Heart right ventricle (tissue), 16 donors: Measurements from ENCODE around the gene MXRA8. TPM values are rescaled to one million over a fixed set of nuclear protein-coding genes. Genes with fewer than 3 reads are reported as not detected.

Experiments used
- ATAC-seq, 8 donors: fragments of 200-7000 bp; cut with Tn5 transposase; one replicate each; pipeline ENCODE4 v1.9.1; 2020; ENCODE audit warnings: mild to moderate bottlenecking in 8 of 8, moderate library complexity in 8 of 8, moderate number of reproducible peaks in 1 of 8
- DNase-seq, 2 donors: peaks; one replicate each; pipeline ENCODE4 v3.0.0-alpha.2; 2020
- H3K27ac ChIP-seq, 10 donors: fragments of 200-600 bp; sonication (generic) in 2 of 10; one replicate each; pipeline versions ENCODE4 v1.5.0 to v1.8.0; 2020 to 2022; ENCODE audit warnings: mild to moderate bottlenecking in 3 of 10
- H3K27me3 ChIP-seq, 7 donors: fragments of 200-600 bp; one replicate each; pipeline ENCODE4 v1.8.0; 2021 to 2022; ENCODE audit warnings: mild to moderate bottlenecking in 2 of 7
- H3K36me3 ChIP-seq, 9 donors: fragments of 200-600 bp; sonication (generic) in 1 of 9; one replicate each; pipeline versions ENCODE4 v1.5.0 to v1.8.0; 2020 to 2022; ENCODE audit warnings: mild to moderate bottlenecking in 2 of 9
- H3K4me1 ChIP-seq, 9 donors: fragments of 200-600 bp; sonication (generic) in 1 of 9; one replicate each; pipeline versions ENCODE4 v1.5.0 to v1.8.0; 2020 to 2022; ENCODE audit warnings: mild to moderate bottlenecking in 4 of 9
- H3K4me3 ChIP-seq, 10 donors: fragments of 200-600 bp; sonication (generic) in 2 of 10; one replicate each; pipeline versions ENCODE4 v1.5.0 to v1.8.0; 2020 to 2022; ENCODE audit warnings: mild to moderate bottlenecking in 7 of 10, moderate library complexity in 2 of 10
- H3K9me3 ChIP-seq, 11 donors: fragments of 200-600 bp in 10 of 11; sonication (generic) in 2 of 11; one replicate each; pipeline versions ENCODE4 v1.5.0 to v1.8.0; 2013 to 2022; ENCODE audit warnings: mild to moderate bottlenecking in 2 of 11, control low read depth in 1 of 11, moderate library complexity in 1 of 11
- CTCF ChIP-seq, 9 donors: fragments of 200-600 bp; sonication (generic) in 2 of 9; IDR thresholded peaks; one replicate each; pipeline versions ENCODE4 v1.5.0 to v1.8.0; 2021 to 2022; ENCODE audit warnings: antibody characterized with exemption in 9 of 9, mild to moderate bottlenecking in 5 of 9, moderate library complexity in 1 of 9
- WGBS, 2 donors: extraction: QIAGEN DNeasy Blood & Tissue Kit; methylation state at CpG; one replicate each; pipeline ENCODE4 v1.1.7; 2013; ENCODE audit warnings: inconsistent platforms in 1 of 2; 5-methylcytosine and 5-hydroxymethylcytosine counted together
- intact Hi-C, 10 donors: fragments of 100-400 bp; cut with DNase I; formaldehyde crosslinking; loops; one replicate each; pipeline versions ENCODE4 v1.11.1 to v1.14.2; 2022
- polyA plus RNA-seq, 2 donors: library from polyadenylated mRNA; stranded (reverse); fragments of 200-250 nt; gene quantifications; one replicate each; pipeline ENCODE4 v1.2.3, GENCODE V29; 2013
- total RNA-seq, 10 donors: library from RNA; stranded (reverse); fragmentation: NEBNext Ultra II Directional in 3 of 10; extraction: Animal tissue kit (Norgen Biotek cat#: 25700) in 3 of 10; gene quantifications; one replicate each; pipeline versions ENCODE4 v1.2.1 to v1.2.4, GENCODE V29; 2021 to 2023
- donor health status: Arrhythmogenic right ventricular cardiomyopathy.
- donor health status: ischemic (EF 13 %, LVEDD 7.1; RV severe dilation, severe dysfunction).
- donor health status: healthy with polysubstance abuse.
- donor health status: DM: no; HTN: yes; CAD: no.
- donor health status: DM: no; HTN: no; CAD: no.
- donor health status: ischemic (EF 25% LVEDD 6.9; RV normal size, moderate dysfunction).
- donor health status: ischemic (EF 25% LVEDD 5.7; RV mildly dilated, moderate dysfunction).
- donor health status: healthy.
- donor health status: DM: yes; HTN: yes; CAD: no.
- donor health status: Ischemic cardiomyopathy.
- donor health status: ischemic (EF 35%, LVEDD 5.7; RV mildly dilated, moderate dysfunction).
- donor health status: nonischemic (EF 11% LVEDD 7.7; RV severe dilation, severe dysfunction).
- donor health status: DM: yes; HTN: yes; CAD: no.
- donor health status: PGD.
- donor health status: ischemic (EF 29% LVEDD 5.4; RV normal size, mild dysfunction).
- donor health status: nonischemic (EF 23%, LVEDD 6.1; RV moderate dilation, normal function).

Gene MXRA8
- total and polyA plus RNA-seq, 12 donors: 7.2 to 35.6 (median 15.5) TPM

GRCh38 chr1:1345860-1346500 lies 12.4 kb downstream of the MXRA8 start:
- intact Hi-C loops: loop anchor here in 2 of 10 donors (5.0 kb wide), 1 partner anchor 39 kb away; the partner anchor contains the start of genes ACAP3 (in 2 of the 2) and PUSL1 (in 2 of the 2)
- H3K4me3 ChIP-seq: peak overlapping the region in 1 of 10 donors; percentile 2
- DNase-seq (peak in 1 of 2 donors; percentile 54), ATAC-seq (peak in 5 of 8 donors; percentile 11 to 37 (median 18))
- H3K27me3 ChIP-seq: no peaks in the 10 kb centered on the region
- H3K4me1 ChIP-seq: peaks cover 27 to 54% (median 47%) of the 10 kb centered on the region in 9 donors
- WGBS, 2 donors: 55 to 60% methylated on average over 12 of the region's 12 CpGs
- no peaks in the 10 kb centered on the region for H3K9me3 ChIP-seq
- peaks cover 0 to 12% (median 0%) of the 10 kb centered on the region in 9 donors for H3K36me3 ChIP-seq
- peak overlapping the region in 9 of 10 donors; percentile 0 to 85 (median 13) for H3K27ac ChIP-seq
- no peak for TF ChIP-seq CTCF (IDR thresholded peaks at IDR 0.05)

DNA sequence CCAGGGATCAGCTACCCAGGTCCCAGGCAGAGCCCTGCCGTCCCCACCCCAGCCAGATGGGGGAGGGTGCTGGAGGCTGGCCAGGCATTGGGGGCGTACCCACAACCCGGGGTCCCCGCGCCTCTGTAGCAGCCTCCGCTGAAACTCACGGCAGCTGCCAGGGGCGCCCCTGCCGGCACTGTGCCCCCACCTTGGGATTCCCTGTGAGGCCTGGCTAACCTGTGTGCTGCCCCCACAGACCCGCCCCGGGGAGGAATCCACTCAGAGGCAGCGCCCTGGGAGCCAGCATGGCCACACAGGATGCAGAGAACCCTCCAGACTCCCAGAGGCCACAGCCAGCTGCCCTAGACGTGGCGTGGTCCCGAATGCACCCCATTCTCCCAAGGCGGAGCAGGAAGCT lies 13.0 kb downstream of the MXRA8 start:
- no peak for TF ChIP-seq CTCF (IDR thresholded peaks at IDR 0.05)
- H3K27me3 ChIP-seq: no peaks in the 10 kb centered on the region
- H3K9me3 ChIP-seq: no peaks in the 10 kb centered on the region
- H3K36me3 ChIP-seq: peaks cover 0 to 13% (median under 1%) of the 10 kb centered on the region in 9 donors
- H3K27ac ChIP-seq: peak overlapping the region in 3 of 10 donors; percentile 7 to 40 (median 13)
- WGBS, 2 donors: 78 to 81% methylated on average over 16 of the region's 16 CpGs
- peaks cover 27 to 54% (median 47%) of the 10 kb centered on the region in 9 donors for H3K4me1 ChIP-seq
- no peak for DNase-seq
- intact Hi-C loops: loop anchor here in 2 of 10 donors (5.0 kb wide), 1 partner anchor 38 kb away; the partner anchor contains the start of genes ACAP3 (in 2 of the 2) and PUSL1 (in 2 of the 2)
- no peak for ATAC-seq
- H3K4me3 ChIP-seq: no peak overlapping the region

DNA sequence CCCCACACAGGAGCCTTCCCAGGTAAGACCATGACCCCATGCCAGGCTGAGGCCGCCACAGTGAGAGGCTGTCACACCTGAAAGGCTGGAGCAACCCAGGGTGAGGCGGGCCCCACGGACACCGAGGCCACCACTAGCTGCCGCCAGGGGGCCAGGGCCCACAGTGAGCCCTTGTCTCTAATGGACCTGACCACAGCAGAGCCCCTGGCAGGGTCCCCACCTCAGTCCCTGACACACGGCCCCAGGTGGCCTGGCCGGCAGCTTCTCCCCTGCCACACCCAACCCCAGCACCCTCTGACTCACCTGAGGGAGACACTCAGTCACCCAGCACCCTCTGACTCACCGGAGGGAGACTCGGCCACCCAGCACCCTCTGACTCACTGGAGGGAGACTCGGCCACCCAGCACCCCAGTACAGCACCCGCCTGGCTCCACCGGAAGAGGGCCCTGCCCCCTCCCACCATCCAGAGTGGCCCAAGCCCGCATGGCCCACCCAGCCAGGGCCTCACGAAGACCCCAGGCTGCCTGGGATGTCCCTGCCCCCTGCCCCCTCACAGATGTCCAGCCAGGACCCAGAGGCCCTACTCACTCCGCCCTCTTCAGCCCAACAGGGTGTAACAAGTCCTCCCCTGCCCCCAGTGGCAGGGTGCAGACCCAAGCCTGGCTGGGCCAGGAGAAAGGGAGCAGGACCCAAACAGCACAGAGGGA lies 13.5 kb downstream of the MXRA8 start:
- WGBS, 2 donors: 73 to 82% methylated on average over 15 of the region's 15 CpGs
- Histone ChIP-seq H3K36me3 (peaks cover 0 to 19% (median 5%) of the 10 kb centered on the region in 9 donors), H3K4me3 (no peak overlapping the region), H3K27ac (peak overlapping the region in 3 of 10 donors; percentile 7 to 50 (median 36)), H3K9me3 (no peaks in the 10 kb centered on the region), H3K27me3 (no peaks in the 10 kb centered on the region), H3K4me1 (peaks cover 27 to 54% (median 47%) of the 10 kb centered on the region in 9 donors)
- peak in 7 of 9 donors; percentile 9 to 32 (median 17) for TF ChIP-seq CTCF (IDR thresholded peaks at IDR 0.05)
- ATAC-seq (peak in 1 of 8 donors; percentile 0), DNase-seq (no peak)
- intact Hi-C loops: loop anchor here in 2 of 10 donors (5.0 kb wide), 1 partner anchor 38 kb away; the partner anchor contains the start of genes ACAP3 (in 2 of the 2) and PUSL1 (in 2 of the 2)

- no peak overlapping the region for H3K4me3 ChIP-seq
- peaks cover 27 to 54% (median 47%) of the 10 kb centered on the region in 9 donors for H3K4me1 ChIP-seq
- intact Hi-C loops: no loop called here
- no peaks in the 10 kb centered on the region for H3K27me3 ChIP-seq
- 85 to 87% methylated on average over 24 of the region's 24 CpGs for WGBS, 2 donors
- H3K36me3 ChIP-seq: peaks cover 0 to 27% (median 7%) of the 10 kb centered on the region in 9 donors
- TF ChIP-seq CTCF (IDR thresholded peaks at IDR 0.05): no peak
- H3K27ac ChIP-seq: peak overlapping the region in 3 of 10 donors; percentile 16 to 50 (median 36)
- DNase-seq: no peak
- H3K9me3 ChIP-seq: no peaks in the 10 kb centered on the region
- peak in 2 of 8 donors; percentile 4 for ATAC-seq
These were observed 14.4 kb downstream of the MXRA8 start for GRCh38 chr1:1343811-1344421.
